ENCODE measurements around the gene WSB2. TPM values are rescaled to one million over a fixed set of nuclear protein-coding genes. Genes with fewer than 3 reads are reported as not detected.

WSB2 gene
- total and polyA plus RNA-seq, 4 experiments from 2014 or later: 18.7 to 31.5 (median 23.9) TPM

DNA sequence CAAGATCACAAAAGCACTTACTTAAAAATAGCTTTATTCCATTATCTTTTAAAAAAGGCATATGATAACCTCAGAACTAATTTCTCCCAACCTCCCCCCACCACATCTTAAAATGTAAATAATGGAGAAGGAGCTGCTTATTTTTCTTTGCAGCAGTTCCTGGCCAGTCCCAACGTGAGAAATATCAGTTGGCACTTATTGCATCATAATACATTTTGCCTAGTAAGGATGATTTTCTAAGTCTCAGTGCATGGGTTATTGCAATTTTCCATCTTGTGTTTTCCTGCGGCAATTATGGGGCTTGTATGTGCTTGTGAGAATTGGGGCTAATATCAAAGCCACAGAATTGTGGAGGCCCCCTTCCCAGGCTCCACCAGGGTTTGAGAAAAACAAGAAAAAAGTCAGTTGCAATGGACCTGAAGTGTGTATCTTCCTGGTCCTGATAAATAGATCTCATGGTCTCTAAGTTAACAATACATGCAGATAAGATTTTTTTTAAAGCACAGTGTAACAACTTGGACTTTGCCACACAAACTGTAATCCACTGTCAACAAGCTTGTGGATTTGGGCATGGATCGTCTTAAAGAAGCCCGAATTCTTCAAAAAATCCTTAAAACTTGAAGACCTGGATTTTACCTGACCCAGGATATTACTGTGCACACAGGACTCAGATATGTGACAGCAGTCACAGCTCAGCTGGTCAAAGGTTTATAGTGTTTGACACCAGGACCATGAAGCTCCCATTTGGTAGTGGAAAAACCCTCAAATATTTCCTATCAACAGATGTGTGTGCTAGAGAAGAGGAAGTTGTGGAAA lies 2.8 kb upstream of the WSB2 start:
- H3K27ac Mint-ChIP-seq: peak overlapping the region in 4 of 7 donors; percentile 13 to 87 (median 36)
- Histone ChIP-seq H3K9me3 (ENCODE audit: control insufficient read depth in 1 of 2, low read length in 2 of 2) (no peaks in the 10 kb centered on the region), H3K27me3 (ENCODE audit: insufficient read depth, low read length) (no peaks in the 10 kb centered on the region), H3K4me3 (ENCODE audit: low read length in 2 of 2) (no peak overlapping the region), H3K36me3 (ENCODE audit: insufficient read depth, low read length) (no peaks in the 10 kb centered on the region), H3K4me1 (ENCODE audit: insufficient read depth, low read length) (peaks cover 53% of the 10 kb centered on the region), H3K27ac (ENCODE audit: low read depth, low read length) (no peak overlapping the region)
- H3K4me3 Mint-ChIP-seq: peak overlapping the region in 7 of 8 donors; percentile 51 to 98 (median 77)
- peaks cover 0 to 2% of the 10 kb centered on the region in 2 donors for H3K27me3 Mint-ChIP-seq
- peaks cover 0 to 13% of the 10 kb centered on the region in 2 donors for H3K36me3 Mint-ChIP-seq
- POLR2A ChIA-PET (ENCODE audit: partially characterized antibody): interaction anchor here (0.6 to 2.9 kb wide), 4 partner anchors 9 to 64 kb away, joined by 3 to 12 read pairs (median 4); no protein-coding TSS in a partner anchor
- DNase-seq: no peak
- intact Hi-C loops (cut with micrococcal nuclease): loop anchor here (5.0 kb wide), 1 partner anchor 74 kb away; the partner anchor contains the start of gene PEBP1
- H3K4me1 Mint-ChIP-seq: peaks cover 25 to 62% (median 45%) of the 10 kb centered on the region in 4 donors
- H3K9me3 Mint-ChIP-seq: no peaks in the 10 kb centered on the region
- CTCF ChIA-PET (ENCODE audit: partially characterized antibody): interaction anchor here (0.7 to 5.3 kb wide), 9 partner anchors 7 to 314 kb away, joined by 3 to 31 read pairs (median 4); no protein-coding TSS in a partner anchor

DNA sequence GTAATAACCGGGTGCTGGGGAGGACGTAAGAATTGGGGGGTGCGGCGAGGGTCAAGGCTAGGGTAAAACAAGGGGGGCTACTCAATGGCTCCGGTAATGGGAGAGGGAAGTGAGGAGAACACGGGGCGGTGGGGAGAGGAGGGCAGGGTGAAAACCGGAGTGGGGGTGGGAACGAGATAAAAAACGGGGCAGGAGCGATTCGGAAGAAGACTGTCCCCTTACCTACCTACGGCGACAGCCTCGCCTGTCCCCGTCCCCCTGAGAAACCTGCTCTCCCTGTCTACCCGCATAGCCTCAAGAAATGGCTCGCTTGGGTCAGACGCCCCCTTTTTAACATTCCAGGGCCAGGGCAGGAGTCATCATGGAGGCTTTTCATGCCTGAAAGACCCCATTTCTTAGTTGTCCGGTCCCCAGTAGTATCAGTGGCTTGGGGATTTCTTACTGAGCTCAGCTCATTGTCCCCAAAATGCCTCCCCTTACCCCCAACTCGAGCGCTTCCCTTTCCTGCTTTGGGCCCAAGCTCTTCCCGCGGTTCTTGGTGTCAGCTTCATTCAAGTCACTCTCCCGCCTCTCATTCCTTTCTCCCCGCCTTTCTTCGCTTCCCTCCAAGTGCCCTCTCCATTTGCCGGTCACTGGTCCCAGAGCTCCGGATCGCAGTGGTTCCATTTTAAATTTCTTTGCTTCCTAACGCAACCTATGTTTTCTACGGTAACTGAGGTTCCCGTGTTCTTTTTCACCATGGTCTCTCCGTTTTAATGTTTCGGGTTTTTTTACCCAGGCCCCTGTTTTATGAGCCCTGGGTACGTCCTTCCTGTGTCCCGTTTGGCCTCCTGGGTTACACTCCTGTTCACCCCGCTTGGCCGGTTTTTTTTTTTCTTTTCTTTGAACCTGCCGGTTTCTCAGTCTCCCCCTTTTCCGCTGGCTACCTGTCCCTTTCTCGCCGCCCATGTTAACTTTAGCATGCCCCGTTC lies 1.2 kb upstream of the WSB2 start:
- peak overlapping the region; percentile 84 to 96 for H3K4me3 ChIP-seq (ENCODE audit: low read length in 2 of 2)
- POLR2A ChIA-PET (ENCODE audit: partially characterized antibody): interaction anchor here (1.1 to 2.7 kb wide), 8 partner anchors 9 to 320 kb away, joined by 3 to 14 read pairs (median 4); partner anchors contain the start of genes PEBP1, RFC5 and SUDS3
- intact Hi-C loops (cut with micrococcal nuclease): loop anchor here (1.0 to 5.0 kb wide), 3 partner anchors 46 to 311 kb away; partner anchors contain the start of genes PEBP1 and RFC5

DNA sequence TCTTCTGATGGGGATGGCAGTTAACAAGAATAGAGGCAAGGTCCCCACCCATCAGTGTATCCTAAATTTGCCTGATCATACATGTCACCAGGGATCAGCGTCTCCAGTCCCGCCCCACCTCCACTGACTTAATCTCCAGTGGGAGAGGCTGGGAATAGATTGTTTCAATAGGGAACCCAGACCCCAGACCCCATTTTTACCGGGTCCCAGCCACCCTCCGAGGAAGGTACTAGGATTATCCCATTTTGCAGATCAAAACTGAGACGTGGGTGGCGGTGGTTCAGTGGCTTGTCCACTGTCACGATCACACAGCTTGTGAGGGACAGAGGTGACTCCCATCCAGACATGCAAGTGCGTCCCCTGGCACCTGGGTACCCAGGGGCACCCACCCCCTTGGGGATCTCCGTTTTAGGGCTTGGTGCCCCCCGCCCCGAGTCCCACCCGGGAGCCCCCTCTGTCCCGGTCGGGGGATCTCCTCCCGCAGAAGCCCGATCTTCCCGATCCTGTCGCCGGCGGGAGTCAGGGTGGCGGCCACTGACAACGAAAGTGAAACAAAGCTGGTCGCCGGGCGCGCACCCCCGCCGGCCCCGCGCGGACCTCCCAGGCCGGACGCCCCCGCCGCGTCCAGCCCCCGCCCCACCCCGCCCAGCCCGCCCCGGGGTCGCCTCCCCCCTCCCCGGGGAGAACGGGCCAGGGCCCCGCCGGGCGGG lies 523 bp downstream of the WSB2 start:
- Mint-ChIP-seq H3K4me3 (peak overlapping the region; percentile 86 to 96 (median 89)), H3K9me3 (no peaks in the 10 kb centered on the region), H3K36me3 (peaks cover 0 to 13% of the 10 kb centered on the region in 2 donors), H3K27ac (peak overlapping the region; percentile 92 to 97 (median 94)), H3K4me1 (peaks cover 29 to 69% (median 48%) of the 10 kb centered on the region in 4 donors), H3K27me3 (no peaks in the 10 kb centered on the region)
- H3K27ac ChIP-seq (ENCODE audit: low read depth, low read length): peak overlapping the region; percentile 81
- no peaks in the 10 kb centered on the region for H3K36me3 ChIP-seq (ENCODE audit: insufficient read depth, low read length)
- CTCF ChIA-PET (ENCODE audit: partially characterized antibody): interaction anchor here (1.2 to 3.7 kb wide), 2 partner anchors 26 to 316 kb away, joined by 3 to 11 read pairs; partner anchors contain the start of gene SUDS3
- H3K27me3 ChIP-seq (ENCODE audit: insufficient read depth, low read length): no peaks in the 10 kb centered on the region
- intact Hi-C loops (cut with micrococcal nuclease): loop anchor here (1.0 to 5.0 kb wide), 3 partner anchors 44 to 313 kb away; partner anchors contain the start of genes PEBP1 and RFC5
- peaks cover 49% of the 10 kb centered on the region for H3K4me1 ChIP-seq (ENCODE audit: insufficient read depth, low read length)
- DNase-seq: peak; percentile 31 to 47 (median 35)
- H3K4me3 ChIP-seq (ENCODE audit: low read length in 2 of 2): peak overlapping the region; percentile 36 to 54
- POLR2A ChIA-PET (ENCODE audit: partially characterized antibody): interaction anchor here (0.8 to 2.7 kb wide), 11 partner anchors 9 to 322 kb away, joined by 3 to 14 read pairs (median 4); partner anchors contain the start of genes PEBP1, RFC5 and SUDS3
- no peaks in the 10 kb centered on the region for H3K9me3 ChIP-seq (ENCODE audit: control insufficient read depth in 1 of 2, low read length in 2 of 2)

More for the DNA sequence above, 1.2 kb upstream of the WSB2 start:
- peaks cover 25 to 68% (median 45%) of the 10 kb centered on the region in 4 donors for H3K4me1 Mint-ChIP-seq
- H3K4me1 ChIP-seq (ENCODE audit: insufficient read depth, low read length): peaks cover 53% of the 10 kb centered on the region
- CTCF ChIA-PET (ENCODE audit: partially characterized antibody): interaction anchor here (1.5 to 5.3 kb wide), 3 partner anchors 8 to 314 kb away, joined by 5 to 31 read pairs (median 11); partner anchors contain the start of gene SUDS3
- no peaks in the 10 kb centered on the region for H3K27me3 ChIP-seq (ENCODE audit: insufficient read depth, low read length)
- peak in 3 of 5 donors; percentile 4 to 43 (median 18) for DNase-seq
- H3K27ac Mint-ChIP-seq: peak overlapping the region; percentile 87 to 96 (median 93)
- no peaks in the 10 kb centered on the region for H3K9me3 Mint-ChIP-seq
- peak overlapping the region; percentile 92 to 98 (median 96) for H3K4me3 Mint-ChIP-seq
- H3K36me3 ChIP-seq (ENCODE audit: insufficient read depth, low read length): no peaks in the 10 kb centered on the region
- peaks cover 0 to 13% of the 10 kb centered on the region in 2 donors for H3K36me3 Mint-ChIP-seq
- no peaks in the 10 kb centered on the region for H3K27me3 Mint-ChIP-seq
- peak overlapping the region; percentile 68 for H3K27ac ChIP-seq (ENCODE audit: low read depth, low read length)
- H3K9me3 ChIP-seq (ENCODE audit: control insufficient read depth in 1 of 2, low read length in 2 of 2): no peaks in the 10 kb centered on the region

DNA sequence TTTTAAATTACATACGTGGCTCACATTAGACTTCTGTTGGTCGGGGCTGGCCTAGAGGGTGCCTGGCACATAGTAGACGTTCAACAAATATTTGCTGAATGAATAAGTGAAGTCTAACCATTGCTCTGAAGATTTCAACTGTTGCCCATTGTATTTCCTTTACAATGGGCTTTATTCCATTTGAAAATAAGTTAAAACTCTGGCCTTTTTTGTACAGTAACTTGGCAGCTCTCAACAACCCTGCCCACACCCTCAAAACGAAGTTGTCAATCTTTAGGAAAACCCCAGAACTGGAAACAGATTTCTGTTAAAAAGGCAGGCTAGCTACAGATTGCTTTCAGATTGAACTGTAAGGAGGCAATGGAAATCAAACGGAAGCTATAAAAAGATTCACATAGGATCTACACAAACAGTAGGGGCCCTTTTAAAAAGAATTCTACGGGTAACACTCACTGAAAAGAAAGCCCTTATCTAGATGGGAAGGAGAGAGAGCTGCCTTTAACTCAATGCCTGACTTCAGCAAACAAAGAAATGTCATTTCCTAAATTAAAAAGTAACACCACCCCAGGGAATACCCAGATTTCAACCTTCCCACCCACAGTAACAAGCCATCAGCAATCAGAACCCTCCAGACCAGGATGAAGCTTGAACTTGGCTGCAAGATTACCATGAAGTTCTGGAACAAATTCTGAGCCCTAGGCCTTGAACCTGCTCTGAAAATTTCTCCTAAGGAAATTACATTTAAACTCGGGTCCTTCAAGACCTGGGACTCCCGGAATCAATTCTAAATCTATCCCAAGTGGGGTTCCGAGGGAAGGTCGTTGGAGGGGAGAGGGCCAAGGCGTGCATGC lies 1.4 kb downstream of the WSB2 start:
- peak overlapping the region; percentile 81 for H3K27ac ChIP-seq (ENCODE audit: low read depth, low read length)
- ChIA-PET CTCF (ENCODE audit: partially characterized antibody) (interaction anchor here (0.9 to 3.7 kb wide), 3 partner anchors 25 to 317 kb away, joined by 3 to 11 read pairs (median 3); partner anchors contain the start of gene SUDS3), POLR2A (ENCODE audit: partially characterized antibody) (interaction anchor here (0.9 to 1.9 kb wide), 2 partner anchors 77 to 316 kb away, joined by 4 to 11 read pairs; partner anchors contain the start of genes PEBP1 and SUDS3)
- Mint-ChIP-seq H3K36me3 (peaks cover 0 to 13% of the 10 kb centered on the region in 2 donors), H3K9me3 (no peaks in the 10 kb centered on the region), H3K4me3 (peak overlapping the region; percentile 86 to 96 (median 89)), H3K27ac (peak overlapping the region; percentile 92 to 97 (median 94)), H3K27me3 (no peaks in the 10 kb centered on the region), H3K4me1 (peaks cover 26 to 66% (median 44%) of the 10 kb centered on the region in 4 donors)
- H3K4me1 ChIP-seq (ENCODE audit: insufficient read depth, low read length): peaks cover 40% of the 10 kb centered on the region
- intact Hi-C loops (cut with micrococcal nuclease): loop anchor here (5.0 kb wide), 1 partner anchor 78 kb away; the partner anchor contains the start of gene PEBP1
- H3K9me3 ChIP-seq (ENCODE audit: control insufficient read depth in 1 of 2, low read length in 2 of 2): no peaks in the 10 kb centered on the region
- no peaks in the 10 kb centered on the region for H3K27me3 ChIP-seq (ENCODE audit: insufficient read depth, low read length)
- no peak for DNase-seq
- H3K36me3 ChIP-seq (ENCODE audit: insufficient read depth, low read length): no peaks in the 10 kb centered on the region
- H3K4me3 ChIP-seq (ENCODE audit: low read length in 2 of 2): peak overlapping the region; percentile 11 to 54

DNA sequence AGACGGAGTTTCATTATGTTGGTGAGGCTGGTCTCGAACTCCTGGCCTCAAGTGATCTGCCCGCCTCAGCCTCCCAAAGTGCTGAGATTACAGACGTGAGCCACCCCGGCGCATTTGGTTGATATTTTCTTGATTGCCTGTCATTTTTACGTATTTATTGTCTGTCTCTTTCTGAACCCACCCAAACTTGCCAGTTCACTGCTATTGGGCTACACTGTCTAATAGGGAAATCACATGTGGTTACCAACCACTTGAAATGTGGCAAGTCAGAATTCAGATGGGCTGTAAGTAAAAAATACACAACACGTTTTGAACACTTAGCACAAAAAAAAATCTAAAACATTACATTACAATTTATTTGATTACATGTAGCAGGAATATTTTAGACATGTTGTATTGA lies 2.1 kb downstream of the WSB2 start:
- Mint-ChIP-seq H3K9me3 (no peaks in the 10 kb centered on the region), H3K4me3 (peak overlapping the region; percentile 11 to 96 (median 89)), H3K4me1 (peaks cover 23 to 60% (median 40%) of the 10 kb centered on the region in 4 donors), H3K27me3 (no peaks in the 10 kb centered on the region), H3K27ac (peak overlapping the region; percentile 65 to 97 (median 93)), H3K36me3 (peaks cover 0 to 13% of the 10 kb centered on the region in 2 donors)
- intact Hi-C loops (cut with micrococcal nuclease): no loop called here
- Histone ChIP-seq H3K27ac (ENCODE audit: low read depth, low read length) (peak overlapping the region; percentile 81), H3K4me1 (ENCODE audit: insufficient read depth, low read length) (peaks cover 34% of the 10 kb centered on the region), H3K27me3 (ENCODE audit: insufficient read depth, low read length) (no peaks in the 10 kb centered on the region), H3K4me3 (ENCODE audit: low read length in 2 of 2) (no peak overlapping the region), H3K9me3 (ENCODE audit: control insufficient read depth in 1 of 2, low read length in 2 of 2) (no peaks in the 10 kb centered on the region), H3K36me3 (ENCODE audit: insufficient read depth, low read length) (no peaks in the 10 kb centered on the region)
- CTCF ChIA-PET (ENCODE audit: partially characterized antibody): interaction anchor here (0.9 to 3.7 kb wide), 3 partner anchors 22 to 317 kb away, joined by 3 to 11 read pairs (median 3); partner anchors contain the start of gene SUDS3
- no peak for DNase-seq
- POLR2A ChIA-PET (ENCODE audit: partially characterized antibody): no interaction called here
